DMS153 treated with DMSO at 0.1 percent for 48 hours (cell line): Measurements from ENCODE around the gene N4BP3.

Source experiments
- DNase-seq: peaks from one replicate; lab custom pipeline; 2025; ENCODE audit not compliant: unreplicated experiment; lab: John Stamatoyannopoulos, UW

Gene N4BP3

GRCh38 chr5:178145965-178146820 is 32.9 kb downstream of the N4BP3 start:
- peak; percentile 0 for DNase-seq

- no peak for DNase-seq
Observed at GRCh38 chr5:178147406-178147805, 34.1 kb downstream of the N4BP3 start.

GRCh38 chr5:178149199-178149932 is 36.0 kb downstream of the N4BP3 start:
- no peak for DNase-seq

GRCh38 chr5:178150977-178151734 is 37.8 kb downstream of the N4BP3 start:
- no peak for DNase-seq

GRCh38 chr5:178152491-178153444 is 39.4 kb downstream of the N4BP3 start:
- DNase-seq, result no peak

GRCh38 chr5:178153530-178154340 is 40.4 kb downstream of the N4BP3 start, which contains the start of gene NHP2:
Gene NHP2 (minus strand): TSS chr5:178153885. CDS start chr5:178153817, 68 bp downstream.
- peak; percentile 81 for DNase-seq

GRCh38 chr5:178155065-178155464 is 41.7 kb downstream of the N4BP3 start:
- no peak for DNase-seq

GRCh38 chr5:178160176-178160575 is 46.8 kb downstream of the N4BP3 start:
- no peak for DNase-seq

GRCh38 chr5:178162481-178162880 is 49.1 kb downstream of the N4BP3 start:
- DNase-seq, result no peak

GRCh38 chr5:178163772-178164735 is 50.7 kb downstream of the N4BP3 start:
- DNase-seq, result peak; percentile 60

GRCh38 chr5:178165581-178165980 is 52.2 kb downstream of the N4BP3 start:
- DNase-seq, result no peak

GRCh38 chr5:178170455-178170854 is 57.1 kb downstream of the N4BP3 start:
- DNase-seq, result no peak

- DNase-seq, result no peak
Observed at GRCh38 chr5:178174456-178174855, 61.1 kb downstream of the N4BP3 start.
